H1 (cell line): ENCODE data around the gene POLR3GL. TPM values are rescaled to one million over a fixed set of nuclear protein-coding genes. Genes with fewer than 3 reads are reported as not detected.

Experiments used
- CTCF ChIA-PET: fragments of 300-600 bp; sonication (Branson Sonifier 250); formaldehyde crosslinking; loops from one replicate; lab custom pipeline; 2021; ENCODE audit not compliant: partially characterized antibody; lab: Charles Lee
- POLR2A ChIA-PET: fragments of 300-600 bp; sonication (Branson Sonifier 250); formaldehyde crosslinking; loops from one replicate; lab custom pipeline; 2021; ENCODE audit warnings: inconsistent platforms; ENCODE audit not compliant: partially characterized antibody; lab: Charles Lee
- DNase-seq, 2 experiments: peaks; one replicate each; pipeline versions ENCODE4 v3.0.0 to v3.0.0-alpha.2; 2010 to 2022; ENCODE audit warnings: low spot score in 2 of 2, low read depth in 1 of 2, mixed read lengths in 1 of 2
- FAIRE-seq: peaks from 2 replicates; lab custom pipeline; 2011; peaks lifted over from hg19 to GRCh38; lab: Jason Lieb, UNC
- H2AFZ ChIP-seq: 2 replicates; pipeline ENCODE4 v1.8.1; 2012; ENCODE audit warnings: low read length, inconsistent platforms
- H2AK5ac ChIP-seq: 2 replicates; pipeline ENCODE4 v1.6.1; 2013; ENCODE audit warnings: low read depth, low read length
- H2BK120ac ChIP-seq: replicated peaks from 2 replicates; pipeline ENCODE3; 2013; ENCODE audit warnings: low read depth, low read length, inconsistent platforms
- H2BK12ac ChIP-seq: 2 replicates; pipeline ENCODE4 v1.6.1; 2013; ENCODE audit warnings: low read depth, low read length
- H2BK15ac ChIP-seq: 2 replicates; pipeline ENCODE4 v1.6.1; 2013; ENCODE audit warnings: low read length
- H2BK20ac ChIP-seq: 2 replicates; pipeline ENCODE4 v1.6.1; 2013; ENCODE audit warnings: low read length
- H2BK5ac ChIP-seq: 2 replicates; pipeline ENCODE4 v1.6.1; 2013; ENCODE audit warnings: low read depth, low read length
- H3K14ac ChIP-seq: 2 replicates; pipeline ENCODE4 v1.6.1; 2013; ENCODE audit warnings: inconsistent platforms; ENCODE audit not compliant: insufficient read length
- H3K18ac ChIP-seq: 2 replicates; pipeline ENCODE4 v1.6.1; 2013; ENCODE audit warnings: low read length; ENCODE audit errors: extremely low read depth
- H3K23ac ChIP-seq: 2 replicates; pipeline ENCODE4 v1.6.1; 2013; ENCODE audit warnings: inconsistent platforms; ENCODE audit not compliant: insufficient read length
- H3K23me2 ChIP-seq: 2 replicates; pipeline ENCODE4 v1.6.1; 2013; ENCODE audit warnings: low read depth, low read length
- H3K27ac ChIP-seq: 2 replicates; pipeline ENCODE4 v1.6.1; 2011; ENCODE audit warnings: low read depth, low read length, inconsistent platforms
- H3K27me3 ChIP-seq, 4 experiments: replicated peaks in 1 of 4; 1 replicate in 1 of 4; 2 replicates in 3 of 4; pipeline versions ENCODE4 v1.6.1 to v1.8.1; 2011 to 2013; ENCODE audit warnings: low read length in 3 of 4, mild to moderate bottlenecking in 3 of 4, inconsistent platforms in 2 of 4, mixed read lengths in 2 of 4, moderate library complexity in 1 of 4; ENCODE audit not compliant: control insufficient read depth in 3 of 4, insufficient read depth in 3 of 4; ENCODE audit errors: extremely low read depth in 1 of 4
- H3K36me3 ChIP-seq, 4 experiments: 2 replicates each; pipeline versions ENCODE4 v1.6.1 to v1.8.1; 2011 to 2013; ENCODE audit warnings: mild to moderate bottlenecking in 4 of 4, low read length in 3 of 4, moderate library complexity in 2 of 4, control low read depth in 1 of 4, inconsistent platforms in 1 of 4; ENCODE audit not compliant: insufficient read depth in 4 of 4, control insufficient read depth in 2 of 4
- H3K4ac ChIP-seq: replicated peaks from 2 replicates; pipeline ENCODE3; 2013; ENCODE audit warnings: low read length, low read depth, mixed read lengths, inconsistent platforms; ENCODE audit not compliant: insufficient read length
- H3K4me1 ChIP-seq, 4 experiments: replicated peaks in 1 of 4; 1 replicate in 1 of 4; 2 replicates in 3 of 4; pipeline versions ENCODE4 v1.6.1 to v1.8.1; 2011 to 2013; ENCODE audit warnings: low read length in 3 of 4, inconsistent platforms in 2 of 4, mixed read lengths in 1 of 4; ENCODE audit not compliant: insufficient read depth in 4 of 4, control insufficient read depth in 3 of 4
- H3K4me2 ChIP-seq, 2 experiments: 2 replicates each; pipeline versions ENCODE4 v1.6.1 to v1.8.1; 2011 to 2013; ENCODE audit warnings: low read depth in 2 of 2, low read length in 2 of 2, control low read depth in 1 of 2, inconsistent platforms in 1 of 2, mild to moderate bottlenecking in 1 of 2; ENCODE audit not compliant: insufficient read depth in 1 of 2
- H3K4me3 ChIP-seq, 4 experiments: fragments of 200-600, 300-600 bp in 1 of 4; sonication (generic), shearing (Covaris generic), sonication (Bioruptor Twin) in 1 of 4; 2 replicates each; pipeline versions ENCODE4 v1.5.1 to v1.8.1; 2011 to 2016; ENCODE audit warnings: low read length in 4 of 4, low read depth in 3 of 4, control low read depth in 2 of 4, inconsistent platforms in 2 of 4, mild to moderate bottlenecking in 2 of 4, mixed read lengths in 1 of 4, moderate library complexity in 1 of 4; ENCODE audit not compliant: insufficient read depth in 2 of 4; ENCODE audit errors: extremely low read depth in 1 of 4
- H3K56ac ChIP-seq: replicated peaks from 2 replicates; pipeline ENCODE3; 2013; ENCODE audit warnings: low read depth, mild to moderate bottlenecking, mixed read lengths, low read length, inconsistent platforms; ENCODE audit not compliant: insufficient read length
- H3K79me1 ChIP-seq: 2 replicates; pipeline ENCODE4 v1.6.1; 2013; ENCODE audit warnings: low read depth, low read length, control low read depth
- H3K79me2 ChIP-seq, 2 experiments: 2 replicates each; pipeline versions ENCODE4 v1.6.1 to v1.8.1; 2012 to 2013; ENCODE audit warnings: low read length in 2 of 2, mild to moderate bottlenecking in 2 of 2, inconsistent platforms in 1 of 2; ENCODE audit not compliant: insufficient read depth in 2 of 2, control insufficient read depth in 1 of 2
- H3K9ac ChIP-seq, 4 experiments: replicated peaks in 1 of 4; 1 replicate in 1 of 4; 2 replicates in 3 of 4; pipeline versions ENCODE4 v1.6.1 to v1.8.1; 2011 to 2013; ENCODE audit warnings: low read depth in 3 of 4, low read length in 3 of 4, control low read depth in 2 of 4, mild to moderate bottlenecking in 2 of 4, moderate library complexity in 2 of 4, inconsistent platforms in 1 of 4; ENCODE audit errors: extremely low read depth in 1 of 4
- H3K9me3 ChIP-seq, 2 experiments: 2 replicates each; pipeline versions ENCODE4 v1.6.1 to v1.8.1; 2012 to 2013; ENCODE audit warnings: mild to moderate bottlenecking in 2 of 2, moderate library complexity in 2 of 2, control low read depth in 1 of 2, inconsistent platforms in 1 of 2, low read depth in 1 of 2, low read length in 1 of 2, mixed read lengths in 1 of 2; ENCODE audit not compliant: insufficient read depth in 2 of 2
- H4K20me1 ChIP-seq, 2 experiments: replicated peaks in 1 of 2; 2 replicates each; pipeline versions ENCODE3 to v1.8.1; 2011 to 2013; ENCODE audit warnings: inconsistent platforms in 2 of 2, low read length in 2 of 2, mild to moderate bottlenecking in 1 of 2; ENCODE audit not compliant: insufficient read depth in 2 of 2, control insufficient read depth in 1 of 2
- H4K5ac ChIP-seq: 2 replicates; pipeline ENCODE4 v1.6.1; 2013; ENCODE audit warnings: low read length, low read depth, mixed read lengths, inconsistent platforms; ENCODE audit not compliant: insufficient read length
- H4K8ac ChIP-seq: 2 replicates; pipeline ENCODE4 v1.8.0; 2013; ENCODE audit warnings: mild to moderate bottlenecking, moderate library complexity, low read length, inconsistent platforms; ENCODE audit not compliant: insufficient read depth; ENCODE audit errors: extremely low read depth
- H4K91ac ChIP-seq: replicated peaks from 2 replicates; pipeline ENCODE3; 2013; ENCODE audit warnings: low read length, mixed read lengths, inconsistent platforms; ENCODE audit not compliant: insufficient read length
- ASH2L ChIP-seq: fragments of 200-600, 300-600 bp; sonication (generic); IDR thresholded peaks from one replicate; pipeline ENCODE4 v1.7.1; 2017; ENCODE audit warnings: low read length
- BCL11A ChIP-seq, 2 experiments: IDR thresholded peaks; one replicate each; pipeline ENCODE4 v1.6.1; 2011; ENCODE audit warnings: low read depth in 2 of 2, low read length in 2 of 2, mild to moderate bottlenecking in 2 of 2
- CHD1 ChIP-seq: IDR thresholded peaks from 2 replicates; pipeline ENCODE4 v1.6.1; 2012; ENCODE audit warnings: low read depth, low read length, improper control_type of control experiment
- E2F6 ChIP-seq: IDR thresholded peaks from 2 replicates; pipeline ENCODE4 v1.6.1; 2012; ENCODE audit warnings: inconsistent platforms
- MAFK ChIP-seq: IDR thresholded peaks from 2 replicates; pipeline ENCODE4 v1.6.1; 2012; ENCODE audit warnings: low read depth, mild to moderate bottlenecking, improper control_type of control experiment, low read length
- POLR2A ChIP-seq, 2 experiments: IDR thresholded peaks; 1 replicate in 1 of 2; 2 replicates in 1 of 2; pipeline ENCODE4 v1.6.1; 2011; ENCODE audit warnings: low read depth in 2 of 2, low read length in 2 of 2, mild to moderate bottlenecking in 2 of 2; ENCODE audit errors: control extremely low read depth in 1 of 2
- RFX5 ChIP-seq: IDR thresholded peaks from 2 replicates; pipeline ENCODE4 v1.6.1; 2011; ENCODE audit warnings: low read depth, low read length, improper control_type of control experiment, borderline replicate concordance
- RXRA ChIP-seq: IDR thresholded peaks from 2 replicates; pipeline ENCODE4 v1.6.1; 2011; ENCODE audit warnings: low read depth, mild to moderate bottlenecking, low read length, moderate library complexity; ENCODE audit not compliant: insufficient read depth
- WGBS, 2 experiments: shearing (Covaris generic) in 1 of 2; methylation state at CpG; one replicate each; pipeline versions ENCODE4 v1.1.6 to v1.1.7; 2013 to 2015; ENCODE audit warnings: low lambda C conversion rate in 2 of 2, mixed read lengths in 2 of 2, inconsistent platforms in 1 of 2, low coverage in 1 of 2, missing lambda C conversion rate in 1 of 2; ENCODE audit not compliant: insufficient replicate concordance in 2 of 2, insufficient coverage in 1 of 2, insufficient read length in 1 of 2; ENCODE audit errors: extremely low coverage in 1 of 2, missing lambda C conversion rate in 1 of 2; 5-methylcytosine and 5-hydroxymethylcytosine counted together
- polyA plus RNA-seq, 7 experiments: library from polyadenylated mRNA; depleted of rRNA in 3 of 7; stranded (reverse) in 5 of 7; unstranded in 2 of 7; fragments of >200 nt in 5 of 7; fragments of 200-250 nt in 2 of 7; gene quantifications; 1 replicate in 5 of 7; 2 replicates in 1 of 7; 4 replicates in 1 of 7; pipeline versions ENCODE4 v1.2.1 to v1.2.3, GENCODE V29; 2011 to 2013; ENCODE audit warnings: missing spikeins in 2 of 7, mixed read lengths in 2 of 7
- total RNA-seq: library from RNA; stranded (reverse); fragmentation: NEBNext Ultra II Directional; extraction: Animal tissue kit (Norgen Biotek cat#: 25700); gene quantifications from 2 replicates; pipeline ENCODE4 v1.2.1, GENCODE V29; 2021

Gene POLR3GL
- total and polyA plus RNA-seq, 2 of the 8 experiments (the other 6 are each of a cell fraction or from before 2014, with no cell fraction given), result 3.1 to 3.9 TPM

GRCh38 chr1:145987926-145988325 is 23.4 kb downstream of the POLR3GL start:
- no peaks in the 10 kb centered on the region for H3K79me2 ChIP-seq
- H2BK120ac ChIP-seq, result no peak overlapping the region
- no peaks in the 10 kb centered on the region for H3K79me1 ChIP-seq
- no peak overlapping the region for H2AK5ac ChIP-seq
- POLR2A ChIA-PET, result interaction anchor here (1.1 to 13.7 kb wide), 5 partner anchors 5 to 64 kb away, joined by 3 to 218 read pairs (median 10); partner anchors contain the start of gene TXNIP
- no peak overlapping the region for H3K23ac ChIP-seq
- no peak overlapping the region for H2BK20ac ChIP-seq
- no peak for TF ChIP-seq CHD1
- TF ChIP-seq RFX5, result no peak
- no peak for TF ChIP-seq ASH2L
- no peak for TF ChIP-seq E2F6
- TF ChIP-seq BCL11A (IDR thresholded peaks at IDR 0.05; ENCODE audit: low read depth in 2 of 2, low read length in 2 of 2), result no peak
- no peak for TF ChIP-seq POLR2A (IDR thresholded peaks at IDR 0.05; ENCODE audit: control extremely low read depth in 1 of 2, low read depth in 2 of 2, low read length in 2 of 2)
- no peak for TF ChIP-seq RXRA
- no peak for TF ChIP-seq MAFK
- TF ChIP-seq, all 59 proteins: peak for 0
- Histone ChIP-seq H3K4me3 (no peak overlapping the region), H3K23me2 (no peaks in the 10 kb centered on the region), H3K18ac (no peak overlapping the region), H4K91ac (no peak overlapping the region), H3K27ac (no peak overlapping the region), H3K9ac (no peak overlapping the region), H2AFZ (no peak overlapping the region), H3K14ac (no peak overlapping the region), H3K27me3 (no peaks in the 10 kb centered on the region), H4K8ac (no peak overlapping the region), H4K5ac (no peak overlapping the region), H3K4me1 (peaks cover 0 to 6% (median 3%) of the 10 kb centered on the region in 4 experiments; a peak in 6 of 7 replicates), H3K4me2 (no peak overlapping the region), H2BK15ac (no peak overlapping the region), H2BK5ac (no peak overlapping the region), H3K9me3 (no peaks in the 10 kb centered on the region), H3K36me3 (peaks cover 1 to 9% (median 4%) of the 10 kb centered on the region in 4 experiments; a peak in 5 of 8 replicates), H2BK12ac (no peak overlapping the region), H4K20me1 (no peaks in the 10 kb centered on the region), H3K56ac (no peak overlapping the region), H3K4ac (no peak overlapping the region)
- 94% methylated on average over 1 of the region's 1 CpG; no CpG with 5 or more reads in 1 of the 2 experiments for WGBS, 2 experiments
- CTCF ChIA-PET, result interaction anchor here (0.9 to 12.6 kb wide), 5 partner anchors 10 to 97 kb away, joined by 3 to 93 read pairs (median 6); partner anchors contain the start of gene ITGA10
- FAIRE-seq (no peak), DNase-seq (no peak)
